WERI-Rb-1 (cell line): Measurements from ENCODE around the gene CCRL2.
"Not testable (repeated sequence)": the region's sequence is repeated elsewhere in the genome, so short reads cannot be mapped to it uniquely, and the experiment has no call there.

Experiments
- DNase-seq: peaks from one replicate; pipeline ENCODE4 v3.0.0-alpha.2; 2020
- H3K27ac ChIP-seq: fragments of 250-450 bp; sonication (Bioruptor Pico); 2 replicates; pipeline ENCODE4 v1.5.1; 2020; ENCODE audit warnings: mild to moderate bottlenecking, moderate library complexity
- H3K27me3 ChIP-seq: fragments of 250-450 bp; sonication (Bioruptor Pico); 2 replicates; pipeline ENCODE4 v1.5.1; 2021; ENCODE audit warnings: mild to moderate bottlenecking, low read depth, moderate library complexity; ENCODE audit not compliant: insufficient read depth, severe bottlenecking
- H3K36me3 ChIP-seq: fragments of 250-450 bp; sonication (Bioruptor Pico); 2 replicates; pipeline ENCODE4 v1.5.1; 2020; ENCODE audit warnings: mild to moderate bottlenecking, moderate library complexity
- H3K4me3 ChIP-seq: 2 replicates; pipeline ENCODE4 v1.5.1; 2011; ENCODE audit warnings: low read depth, mild to moderate bottlenecking, control low read depth, low read length
- H3K9me3 ChIP-seq: fragments of 250-450 bp; sonication (Bioruptor Pico); 2 replicates; pipeline ENCODE4 v1.5.1; 2021; ENCODE audit warnings: mild to moderate bottlenecking, moderate library complexity; ENCODE audit not compliant: severe bottlenecking
- CTCF ChIP-seq: IDR thresholded peaks from 2 replicates; pipeline ENCODE4 v1.5.1; 2011; ENCODE audit warnings: low read depth, mild to moderate bottlenecking, control low read depth, inconsistent platforms, low read length

The CCRL2 gene

GRCh38 chr3:46427916-46428833, 21.1 kb downstream of the CCRL2 start:
- no peak for TF ChIP-seq CTCF
- Histone ChIP-seq H3K9me3 (peaks cover 11% of the 10 kb centered on the region), H3K27ac (no peak overlapping the region)

GRCh38 chr3:46429250-46429649, 22.2 kb downstream of the CCRL2 start:
- Histone ChIP-seq H3K27me3 (peaks cover 12% of the 10 kb centered on the region), H3K9me3 (peaks cover 11% of the 10 kb centered on the region), H3K27ac (no peak overlapping the region), H3K36me3 (no peaks in the 10 kb centered on the region), H3K4me3 (no peak overlapping the region)
- no peak for TF ChIP-seq CTCF
- DNase-seq: no peak

More at GRCh38 chr3:46427916-46428833, 21.1 kb downstream of the CCRL2 start:
- Histone ChIP-seq H3K27me3 (peaks cover 12% of the 10 kb centered on the region), H3K4me3 (no peak overlapping the region), H3K36me3 (no peaks in the 10 kb centered on the region)
- DNase-seq: no peak

GRCh38 chr3:46429671-46430070, 22.6 kb downstream of the CCRL2 start:
- peaks cover 11% of the 10 kb centered on the region for H3K9me3 ChIP-seq
- no peak overlapping the region for H3K4me3 ChIP-seq
- H3K27ac ChIP-seq: no peak overlapping the region
- no peaks in the 10 kb centered on the region for H3K36me3 ChIP-seq
- peaks cover 9% of the 10 kb centered on the region for H3K27me3 ChIP-seq
- TF ChIP-seq CTCF: no peak
- DNase-seq: no peak

GRCh38 chr3:46430879-46431278, 23.8 kb downstream of the CCRL2 start:
- not testable (repeated sequence) for H3K27ac ChIP-seq, H3K36me3 ChIP-seq, DNase-seq, H3K27me3 ChIP-seq, H3K4me3 ChIP-seq
- peaks cover 11% of the 10 kb centered on the region for H3K9me3 ChIP-seq

- not testable (repeated sequence) for H3K27ac ChIP-seq, H3K27me3 ChIP-seq, DNase-seq, H3K4me3 ChIP-seq, H3K36me3 ChIP-seq
- H3K9me3 ChIP-seq: peaks cover 11% of the 10 kb centered on the region
Observed at GRCh38 chr3:46431905-46432304, 24.8 kb downstream of the CCRL2 start.

- DNase-seq, H3K36me3 ChIP-seq, H3K27ac ChIP-seq, H3K4me3 ChIP-seq, H3K27me3 ChIP-seq: not testable (repeated sequence)
- H3K9me3 ChIP-seq: peaks cover 11% of the 10 kb centered on the region
Observed at GRCh38 chr3:46433118-46433517, 26.1 kb downstream of the CCRL2 start.

- no peak for TF ChIP-seq CTCF
- no peaks in the 10 kb centered on the region for H3K36me3 ChIP-seq
- no peak overlapping the region for H3K4me3 ChIP-seq
- H3K27me3 ChIP-seq: peaks cover 2% of the 10 kb centered on the region
- DNase-seq: no peak
- H3K9me3 ChIP-seq: peaks cover 11% of the 10 kb centered on the region
- no peak overlapping the region for H3K27ac ChIP-seq
Observed at GRCh38 chr3:46433841-46434240, 26.8 kb downstream of the CCRL2 start.
